Rectal smooth muscle tissue (tissue), 1 donor: ENCODE measurements around the gene LAMC1.
A peak's percentile ranks its signal among the peaks of the same experiment; 100 is the strongest.

Source experiments
- H3K27ac ChIP-seq: one replicate; pipeline ENCODE4 v1.7.0; 2013; ENCODE audit warnings: low read depth, low read length, inconsistent platforms
- H3K27me3 ChIP-seq: one replicate; pipeline ENCODE4 v1.7.0; 2013; ENCODE audit warnings: low read length; ENCODE audit not compliant: control insufficient read depth, insufficient read depth
- H3K36me3 ChIP-seq: one replicate; pipeline ENCODE4 v1.7.0; 2013; ENCODE audit warnings: low read length; ENCODE audit not compliant: control insufficient read depth, insufficient read depth
- H3K4me1 ChIP-seq: one replicate; pipeline ENCODE4 v1.7.0; 2013; ENCODE audit warnings: low read length; ENCODE audit not compliant: control insufficient read depth, insufficient read depth
- H3K4me3 ChIP-seq: one replicate; pipeline ENCODE4 v1.7.0; 2013; ENCODE audit warnings: low read length
- H3K9ac ChIP-seq: one replicate; pipeline ENCODE4 v1.7.0; 2013; ENCODE audit warnings: low read length

Gene LAMC1

DNA sequence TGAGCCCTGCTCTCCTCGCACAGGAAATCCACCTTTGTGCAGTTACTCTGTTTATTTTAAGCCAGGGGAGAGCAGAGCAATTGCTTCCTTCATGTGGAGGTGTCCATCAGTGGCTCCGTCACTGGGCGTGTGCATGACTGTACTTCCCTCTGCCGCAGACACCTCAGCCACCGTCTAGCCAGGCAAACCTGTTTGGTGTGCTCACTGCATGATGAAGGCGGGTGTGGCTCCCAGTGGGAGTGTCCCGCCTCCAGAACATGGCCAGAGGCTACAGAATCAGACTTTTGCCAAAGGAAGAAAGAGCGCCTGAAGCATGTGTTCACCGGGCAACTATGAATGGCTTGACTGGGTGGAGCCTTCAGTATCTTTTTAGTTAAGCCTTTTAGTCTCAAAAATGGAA lies 136.7 kb downstream of the LAMC1 start:
- Histone ChIP-seq H3K4me1 (no peaks in the 10 kb centered on the region), H3K4me3 (no peak overlapping the region), H3K27ac (no peak overlapping the region), H3K27me3 (no peaks in the 10 kb centered on the region), H3K9ac (no peak overlapping the region), H3K36me3 (no peaks in the 10 kb centered on the region)

DNA sequence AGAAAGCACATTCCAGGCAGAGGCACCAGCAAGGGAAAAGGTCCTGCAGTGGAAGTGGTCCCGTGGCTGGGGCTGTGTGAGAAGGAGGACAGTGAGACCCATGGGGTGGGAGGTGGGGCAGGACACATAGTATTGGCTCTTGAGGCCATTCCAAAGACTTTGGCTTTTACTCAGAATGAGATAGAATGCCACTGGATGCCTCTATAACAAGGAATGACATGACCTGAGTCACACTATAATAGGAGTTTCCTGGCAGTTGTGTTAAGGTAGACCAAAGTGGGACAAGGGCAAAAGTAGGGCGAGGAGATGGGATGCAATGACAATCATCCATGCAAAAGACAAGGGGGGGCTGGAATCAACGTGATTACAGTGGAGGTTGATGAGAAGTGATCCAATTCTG lies 138.2 kb downstream of the LAMC1 start:
- H3K27me3 ChIP-seq = no peaks in the 10 kb centered on the region
- no peaks in the 10 kb centered on the region for H3K4me1 ChIP-seq
- H3K27ac ChIP-seq = no peak overlapping the region
- H3K9ac ChIP-seq = no peak overlapping the region
- no peak overlapping the region for H3K4me3 ChIP-seq
- no peaks in the 10 kb centered on the region for H3K36me3 ChIP-seq

DNA sequence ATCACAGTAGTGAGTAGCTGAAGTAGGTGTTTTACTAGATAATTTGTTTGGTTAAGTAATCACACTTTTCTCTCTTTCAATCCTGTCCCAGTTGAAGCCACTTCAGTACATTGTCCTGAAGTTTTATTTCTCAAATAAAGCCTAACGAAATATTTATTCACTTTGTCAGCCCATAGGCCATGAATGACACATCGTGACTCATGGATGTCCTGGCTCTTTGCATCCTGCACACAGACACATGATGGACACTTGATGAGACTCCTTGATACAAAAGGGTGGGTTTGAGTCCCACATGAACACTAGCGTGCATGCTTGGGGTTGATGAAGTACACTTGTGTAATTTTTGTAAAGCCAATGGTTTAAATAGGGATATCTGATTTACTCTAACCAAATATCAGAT lies 140.1 kb downstream of the LAMC1 start:
- no peaks in the 10 kb centered on the region for H3K36me3 ChIP-seq
- H3K4me1 ChIP-seq = no peaks in the 10 kb centered on the region
- no peak overlapping the region for H3K27ac ChIP-seq
- no peak overlapping the region for H3K4me3 ChIP-seq
- no peaks in the 10 kb centered on the region for H3K27me3 ChIP-seq
- no peak overlapping the region for H3K9ac ChIP-seq

DNA sequence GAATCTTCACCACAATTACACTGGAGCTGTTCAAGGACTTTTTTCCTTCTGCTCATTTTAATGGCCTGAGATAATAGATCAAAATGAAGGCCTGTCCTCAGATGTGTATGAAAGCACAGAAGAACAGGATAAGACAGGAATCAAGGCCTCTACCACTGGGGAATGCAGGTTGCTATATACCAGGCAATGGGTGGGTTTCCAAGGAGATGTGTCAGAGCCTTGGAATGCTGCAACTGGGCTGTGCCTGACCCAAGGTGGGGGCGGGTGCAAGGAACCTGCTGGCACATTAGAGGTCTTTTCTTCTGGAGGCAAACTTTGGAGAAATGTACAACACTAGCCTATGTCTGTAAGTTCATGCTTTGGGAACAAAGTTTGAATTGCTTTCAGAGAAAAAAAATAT lies 141.1 kb downstream of the LAMC1 start:
- H3K4me3 ChIP-seq = no peak overlapping the region
- H3K9ac ChIP-seq = no peak overlapping the region
- H3K4me1 ChIP-seq = no peaks in the 10 kb centered on the region
- H3K27me3 ChIP-seq = no peaks in the 10 kb centered on the region
- no peaks in the 10 kb centered on the region for H3K36me3 ChIP-seq
- H3K27ac ChIP-seq = no peak overlapping the region

DNA sequence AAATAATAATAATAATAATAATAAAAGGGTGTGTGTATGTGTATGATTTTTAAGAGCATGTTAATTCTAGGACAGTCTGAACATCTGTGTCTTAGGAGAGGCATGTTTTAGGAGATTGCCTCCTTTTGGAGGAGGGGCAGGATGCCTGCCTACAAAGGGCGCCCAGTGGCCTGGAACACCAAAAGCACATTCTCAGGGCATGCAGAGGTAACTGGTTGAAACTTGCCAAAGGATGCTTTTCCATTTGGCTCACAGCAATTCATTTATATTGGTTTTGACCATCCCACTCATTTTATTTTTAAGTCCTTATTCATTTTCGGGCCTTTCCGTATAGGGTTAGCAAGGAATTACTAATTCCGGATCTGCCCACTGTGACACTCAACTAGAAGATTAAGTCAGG lies 141.7 kb downstream of the LAMC1 start:
- H3K36me3 ChIP-seq = no peaks in the 10 kb centered on the region
- no peaks in the 10 kb centered on the region for H3K4me1 ChIP-seq
- no peaks in the 10 kb centered on the region for H3K27me3 ChIP-seq
- no peak overlapping the region for H3K9ac ChIP-seq
- H3K27ac ChIP-seq = no peak overlapping the region
- H3K4me3 ChIP-seq = no peak overlapping the region

DNA sequence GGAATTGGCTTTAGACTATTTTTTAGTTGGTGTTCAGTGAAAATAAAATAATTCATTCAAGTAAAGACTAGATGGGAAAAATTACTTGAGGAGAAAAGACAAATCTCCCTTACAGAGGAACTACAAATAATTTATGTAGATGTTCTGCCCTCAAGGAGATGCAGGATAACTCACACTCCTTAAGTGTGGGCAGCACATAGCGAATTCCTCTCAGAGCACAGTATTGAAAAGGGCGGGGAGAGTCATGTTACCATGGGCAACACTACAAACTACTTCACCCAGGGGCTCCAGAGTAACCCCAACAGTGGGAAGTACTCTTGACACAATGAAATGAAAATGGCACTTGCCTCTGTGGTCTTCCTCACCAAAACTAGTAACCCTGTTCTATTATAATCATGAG lies 142.2 kb downstream of the LAMC1 start:
- H3K4me3 ChIP-seq = no peak overlapping the region
- H3K4me1 ChIP-seq = no peaks in the 10 kb centered on the region
- H3K36me3 ChIP-seq = no peaks in the 10 kb centered on the region
- H3K27ac ChIP-seq = no peak overlapping the region
- no peaks in the 10 kb centered on the region for H3K27me3 ChIP-seq
- H3K9ac ChIP-seq = no peak overlapping the region

DNA sequence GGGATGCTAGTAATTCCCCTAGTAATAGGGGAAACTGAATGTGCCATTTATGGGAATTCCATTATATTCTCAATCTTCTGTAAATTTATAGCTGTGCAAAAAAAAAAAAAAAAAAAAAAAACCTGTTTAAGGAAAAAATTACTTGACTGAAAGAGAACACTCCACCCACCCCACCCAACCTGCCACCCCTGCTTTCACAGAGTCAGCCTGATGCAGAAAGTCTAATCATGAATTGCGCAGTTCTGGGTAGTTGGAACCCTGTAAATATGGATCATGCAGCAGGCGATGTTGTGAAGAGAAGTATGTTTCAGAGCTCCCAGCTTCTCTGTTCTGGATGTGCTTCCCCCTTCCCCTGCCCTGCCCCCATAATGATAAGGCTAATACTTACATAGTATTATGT lies 143.2 kb downstream of the LAMC1 start:
- H3K27ac ChIP-seq = no peak overlapping the region

DNA sequence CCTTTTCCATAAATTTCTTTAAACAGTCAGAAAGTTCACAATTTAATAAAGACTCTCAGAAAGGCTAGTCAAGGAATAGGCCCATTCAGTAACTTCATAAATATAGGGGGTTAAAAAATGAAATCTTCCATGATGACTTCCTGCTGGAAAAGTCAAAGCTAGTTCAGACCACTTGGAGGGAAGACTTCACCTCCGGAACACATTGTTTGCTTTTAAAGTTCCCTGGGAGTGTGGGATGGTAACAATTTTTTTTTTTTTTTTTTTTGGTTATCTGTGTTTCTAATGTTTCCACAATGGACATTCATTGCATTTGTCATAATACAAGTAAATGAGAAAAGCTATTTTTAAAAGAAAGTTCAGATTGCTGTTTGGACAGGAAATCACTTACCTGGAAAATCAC lies 144.5 kb downstream of the LAMC1 start:
- Histone ChIP-seq H3K36me3 (no peaks in the 10 kb centered on the region), H3K9ac (no peak overlapping the region), H3K27ac (no peak overlapping the region), H3K4me1 (no peaks in the 10 kb centered on the region), H3K27me3 (no peaks in the 10 kb centered on the region), H3K4me3 (no peak overlapping the region)

More for the DNA sequence above, 143.2 kb downstream of the LAMC1 start:
- no peak overlapping the region for H3K9ac ChIP-seq
- H3K36me3 ChIP-seq = no peaks in the 10 kb centered on the region
- H3K4me3 ChIP-seq = no peak overlapping the region
- H3K4me1 ChIP-seq = no peaks in the 10 kb centered on the region
- no peaks in the 10 kb centered on the region for H3K27me3 ChIP-seq

DNA sequence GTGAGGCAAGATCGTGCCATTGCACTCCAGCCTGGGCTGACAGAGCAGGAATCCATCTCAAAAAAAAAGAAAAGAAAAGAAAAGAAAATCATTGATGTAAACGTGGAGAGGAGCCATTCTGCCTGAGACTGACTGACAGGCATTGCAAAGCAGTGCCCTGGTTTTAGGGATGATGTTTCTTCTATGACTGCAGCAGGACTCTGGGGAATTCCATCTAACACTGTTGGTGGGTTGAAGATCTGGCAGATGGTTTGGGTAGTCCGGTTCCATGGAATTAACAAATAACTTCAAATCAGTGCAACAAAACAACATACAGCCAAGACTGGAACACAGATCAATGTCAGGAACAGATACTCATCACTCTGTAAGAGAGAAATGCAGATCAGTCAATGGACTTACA lies 145.1 kb downstream of the LAMC1 start:
- Histone ChIP-seq H3K9ac (no peak overlapping the region), H3K27ac (no peak overlapping the region), H3K4me3 (no peak overlapping the region), H3K36me3 (no peaks in the 10 kb centered on the region), H3K4me1 (no peaks in the 10 kb centered on the region), H3K27me3 (no peaks in the 10 kb centered on the region)

DNA sequence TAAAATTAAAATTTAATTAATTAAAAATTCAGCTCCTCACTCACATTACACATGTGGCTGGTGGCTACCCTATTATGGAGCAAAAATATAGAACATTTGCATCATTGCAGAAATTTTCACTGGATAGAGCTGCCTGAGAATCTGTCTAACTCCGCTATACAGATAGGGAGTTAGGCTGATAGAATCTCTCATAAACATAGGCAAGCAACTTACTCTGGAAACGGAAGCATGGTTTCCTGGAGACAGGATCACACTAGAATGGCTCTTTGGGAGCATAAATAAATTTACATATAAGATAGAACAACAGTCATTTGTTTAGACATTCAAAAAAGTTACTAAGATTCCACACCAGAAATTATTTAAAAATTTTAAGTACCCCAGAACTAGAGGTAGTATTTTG lies 150.6 kb downstream of the LAMC1 start:
- no peaks in the 10 kb centered on the region for H3K36me3 ChIP-seq
- H3K4me3 ChIP-seq = no peak overlapping the region
- H3K27me3 ChIP-seq = no peaks in the 10 kb centered on the region
- no peak overlapping the region for H3K27ac ChIP-seq
- H3K4me1 ChIP-seq = no peaks in the 10 kb centered on the region
- no peak overlapping the region for H3K9ac ChIP-seq

DNA sequence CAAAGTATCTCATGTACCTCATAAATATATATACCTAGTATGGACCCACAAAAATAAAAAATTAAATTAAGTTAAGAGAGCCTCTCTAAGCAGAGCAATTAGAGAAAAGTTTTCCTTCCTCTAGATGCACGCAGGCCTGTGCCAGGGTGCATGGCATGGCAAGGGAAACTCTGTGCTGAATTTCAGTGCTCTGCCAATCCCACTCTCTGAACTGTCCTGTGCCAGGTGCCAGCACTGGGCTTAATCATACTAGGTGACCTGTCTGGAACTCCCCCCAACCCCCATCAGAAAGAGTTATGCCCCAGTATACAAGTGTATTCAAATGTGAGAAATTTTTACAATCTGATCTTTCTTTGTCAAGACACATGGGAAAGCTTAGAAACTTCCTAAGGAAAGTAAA lies 152.4 kb downstream of the LAMC1 start:
- no peaks in the 10 kb centered on the region for H3K27me3 ChIP-seq
- H3K9ac ChIP-seq = no peak overlapping the region
- peaks cover 6% of the 10 kb centered on the region for H3K4me1 ChIP-seq
- H3K36me3 ChIP-seq = no peaks in the 10 kb centered on the region
- no peak overlapping the region for H3K4me3 ChIP-seq
- no peak overlapping the region for H3K27ac ChIP-seq

DNA sequence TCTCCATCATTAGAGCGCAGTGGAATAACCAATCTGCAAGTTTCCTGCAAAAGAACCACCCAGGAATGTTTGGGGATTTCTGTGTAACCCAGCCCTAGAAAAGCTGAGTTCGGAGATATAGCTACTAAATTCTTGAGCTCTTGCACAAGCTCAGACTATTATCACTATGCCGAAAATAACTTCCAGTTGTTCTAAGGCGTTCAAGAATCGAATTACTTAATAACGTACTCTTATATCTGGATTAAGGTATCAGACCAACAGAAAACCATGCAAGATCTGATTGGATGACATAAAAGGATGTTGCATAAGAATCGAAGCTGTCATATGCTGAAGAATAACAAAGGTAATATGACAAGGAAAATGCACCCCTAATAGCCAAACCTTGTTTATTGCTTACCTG lies 155.3 kb downstream of the LAMC1 start:
- no peaks in the 10 kb centered on the region for H3K36me3 ChIP-seq
- no peak overlapping the region for H3K4me3 ChIP-seq
- H3K27me3 ChIP-seq = no peaks in the 10 kb centered on the region
- H3K4me1 ChIP-seq = peaks cover 10% of the 10 kb centered on the region
- H3K27ac ChIP-seq = no peak overlapping the region
- no peak overlapping the region for H3K9ac ChIP-seq

DNA sequence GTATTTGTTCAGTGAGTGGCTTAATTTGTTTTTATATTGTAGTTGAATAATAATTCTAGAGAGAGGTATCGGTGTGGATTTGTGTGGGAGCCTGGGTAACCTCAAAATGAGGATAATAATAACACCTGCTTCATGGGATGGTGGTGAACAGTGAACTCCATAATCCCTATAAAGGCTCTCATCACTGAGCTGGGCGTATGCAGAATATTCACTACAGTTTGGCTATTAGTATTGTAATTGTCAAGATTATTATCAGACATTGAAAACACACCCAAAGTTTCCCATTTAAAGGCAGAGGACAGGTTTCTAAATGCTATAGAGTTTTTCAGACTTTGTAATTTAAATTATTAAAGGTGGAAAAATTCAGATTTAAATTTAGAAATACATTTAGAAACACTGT lies 155.8 kb downstream of the LAMC1 start:
- Histone ChIP-seq H3K36me3 (no peaks in the 10 kb centered on the region), H3K27ac (no peak overlapping the region), H3K4me3 (no peak overlapping the region), H3K27me3 (no peaks in the 10 kb centered on the region), H3K4me1 (peaks cover 10% of the 10 kb centered on the region), H3K9ac (no peak overlapping the region)

DNA sequence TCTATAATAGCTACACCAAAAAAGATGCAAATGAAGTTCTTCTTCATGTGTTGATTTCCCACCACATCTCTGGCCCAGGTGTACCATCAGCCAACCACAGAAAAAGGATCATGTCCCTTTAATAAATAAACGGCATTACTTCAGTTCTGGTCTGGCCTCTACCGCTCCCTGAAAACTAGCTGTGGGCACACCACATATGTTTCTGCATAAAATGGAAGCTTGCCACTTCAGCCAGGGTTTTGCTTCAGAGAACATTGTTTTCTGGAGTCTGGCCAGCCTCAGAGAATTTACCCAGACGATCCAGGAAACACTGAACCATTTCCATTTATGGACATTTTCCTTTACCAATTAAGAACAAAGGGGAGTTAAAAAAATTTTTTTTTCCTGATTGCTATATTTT lies 157.0 kb downstream of the LAMC1 start:
- Histone ChIP-seq H3K27me3 (no peaks in the 10 kb centered on the region), H3K9ac (no peak overlapping the region), H3K4me3 (no peak overlapping the region), H3K27ac (peak overlapping the region; percentile 68), H3K36me3 (no peaks in the 10 kb centered on the region), H3K4me1 (peaks cover 10% of the 10 kb centered on the region)
